Measurements from ENCODE around the gene CRACDL.

CRACDL gene

GRCh38 chr2:98818164-98818563 lies 117.9 kb downstream of the CRACDL start:
- Mint-ChIP-seq H3K27ac (no peak overlapping the region), H3K27me3 (ENCODE audit: low read depth) (peaks cover 36% of the 10 kb centered on the region), H3K9me3 (no peaks in the 10 kb centered on the region), H3K4me3 (no peak overlapping the region), H3K4me1 (ENCODE audit: low read depth) (no peaks in the 10 kb centered on the region), H3K36me3 (ENCODE audit: low read depth) (no peaks in the 10 kb centered on the region)
- DNase-seq (ENCODE audit: low spot score), result no peak

- DNase-seq (ENCODE audit: low spot score), result no peak
- peaks cover 40% of the 10 kb centered on the region for H3K27me3 Mint-ChIP-seq (ENCODE audit: low read depth)
- H3K27ac Mint-ChIP-seq, result no peak overlapping the region
- H3K4me1 Mint-ChIP-seq (ENCODE audit: low read depth), result no peaks in the 10 kb centered on the region
- H3K9me3 Mint-ChIP-seq, result no peaks in the 10 kb centered on the region
- H3K4me3 Mint-ChIP-seq, result no peak overlapping the region
- H3K36me3 Mint-ChIP-seq (ENCODE audit: low read depth), result no peaks in the 10 kb centered on the region
Measured at GRCh38 chr2:98816281-98816680, 119.7 kb downstream of the CRACDL start.

- Mint-ChIP-seq H3K4me3 (no peak overlapping the region), H3K36me3 (ENCODE audit: low read depth) (no peaks in the 10 kb centered on the region), H3K4me1 (ENCODE audit: low read depth) (no peaks in the 10 kb centered on the region), H3K9me3 (no peaks in the 10 kb centered on the region), H3K27ac (no peak overlapping the region), H3K27me3 (ENCODE audit: low read depth) (peaks cover 42% of the 10 kb centered on the region)
- DNase-seq (ENCODE audit: low spot score), result no peak
Measured at GRCh38 chr2:98815795-98816194, 120.2 kb downstream of the CRACDL start.

GRCh38 chr2:98811766-98812165 lies 124.3 kb downstream of the CRACDL start:
- Mint-ChIP-seq H3K27me3 (ENCODE audit: low read depth) (peaks cover 40% of the 10 kb centered on the region), H3K27ac (no peak overlapping the region), H3K4me3 (no peak overlapping the region), H3K4me1 (ENCODE audit: low read depth) (peaks cover 8% of the 10 kb centered on the region), H3K36me3 (ENCODE audit: low read depth) (no peaks in the 10 kb centered on the region), H3K9me3 (no peaks in the 10 kb centered on the region)
- DNase-seq (ENCODE audit: low spot score), result no peak

- peaks cover 10% of the 10 kb centered on the region for H3K4me1 Mint-ChIP-seq (ENCODE audit: low read depth)
- H3K27ac Mint-ChIP-seq, result no peak overlapping the region
- no peaks in the 10 kb centered on the region for H3K36me3 Mint-ChIP-seq (ENCODE audit: low read depth)
- peaks cover 33% of the 10 kb centered on the region for H3K27me3 Mint-ChIP-seq (ENCODE audit: low read depth)
- H3K4me3 Mint-ChIP-seq, result no peak overlapping the region
- no peaks in the 10 kb centered on the region for H3K9me3 Mint-ChIP-seq
- DNase-seq (ENCODE audit: low spot score), result no peak
Measured at GRCh38 chr2:98810588-98810928, 125.5 kb downstream of the CRACDL start.

- Mint-ChIP-seq H3K9me3 (no peaks in the 10 kb centered on the region), H3K27ac (no peak overlapping the region), H3K27me3 (ENCODE audit: low read depth) (peaks cover 28% of the 10 kb centered on the region), H3K4me3 (no peak overlapping the region), H3K36me3 (ENCODE audit: low read depth) (no peaks in the 10 kb centered on the region), H3K4me1 (ENCODE audit: low read depth) (peaks cover 10% of the 10 kb centered on the region)
- DNase-seq (ENCODE audit: low spot score), result no peak
Measured at GRCh38 chr2:98809878-98810587, 126.0 kb downstream of the CRACDL start.

GRCh38 chr2:98809116-98809515 lies 126.9 kb downstream of the CRACDL start:
- no peak overlapping the region for H3K27ac Mint-ChIP-seq
- DNase-seq (ENCODE audit: low spot score), result no peak
- H3K9me3 Mint-ChIP-seq, result no peaks in the 10 kb centered on the region
- H3K4me3 Mint-ChIP-seq, result no peak overlapping the region
- H3K36me3 Mint-ChIP-seq (ENCODE audit: low read depth), result no peaks in the 10 kb centered on the region
- H3K4me1 Mint-ChIP-seq (ENCODE audit: low read depth), result peaks cover 10% of the 10 kb centered on the region
- peaks cover 22% of the 10 kb centered on the region for H3K27me3 Mint-ChIP-seq (ENCODE audit: low read depth)

- no peak overlapping the region for H3K4me3 Mint-ChIP-seq
- peaks cover 10% of the 10 kb centered on the region for H3K4me1 Mint-ChIP-seq (ENCODE audit: low read depth)
- no peaks in the 10 kb centered on the region for H3K9me3 Mint-ChIP-seq
- H3K27ac Mint-ChIP-seq, result no peak overlapping the region
- peaks cover 19% of the 10 kb centered on the region for H3K27me3 Mint-ChIP-seq (ENCODE audit: low read depth)
- no peak for DNase-seq (ENCODE audit: low spot score)
- no peaks in the 10 kb centered on the region for H3K36me3 Mint-ChIP-seq (ENCODE audit: low read depth)
Measured at GRCh38 chr2:98808546-98808945, 127.5 kb downstream of the CRACDL start.

- Mint-ChIP-seq H3K36me3 (ENCODE audit: low read depth) (no peaks in the 10 kb centered on the region), H3K4me3 (no peak overlapping the region), H3K9me3 (no peaks in the 10 kb centered on the region), H3K27ac (no peak overlapping the region), H3K4me1 (ENCODE audit: low read depth) (peaks cover 10% of the 10 kb centered on the region), H3K27me3 (ENCODE audit: low read depth) (peaks cover 19% of the 10 kb centered on the region)
- no peak for DNase-seq (ENCODE audit: low spot score)
Measured at GRCh38 chr2:98807929-98808328, 128.1 kb downstream of the CRACDL start.

GRCh38 chr2:98807221-98807620 lies 128.8 kb downstream of the CRACDL start:
- no peak overlapping the region for H3K27ac Mint-ChIP-seq
- H3K4me1 Mint-ChIP-seq (ENCODE audit: low read depth), result peaks cover 10% of the 10 kb centered on the region
- peaks cover 19% of the 10 kb centered on the region for H3K27me3 Mint-ChIP-seq (ENCODE audit: low read depth)
- H3K4me3 Mint-ChIP-seq, result no peak overlapping the region
- H3K36me3 Mint-ChIP-seq (ENCODE audit: low read depth), result no peaks in the 10 kb centered on the region
- no peaks in the 10 kb centered on the region for H3K9me3 Mint-ChIP-seq
- no peak for DNase-seq (ENCODE audit: low spot score)

GRCh38 chr2:98806236-98806697 lies 129.8 kb downstream of the CRACDL start:
- Mint-ChIP-seq H3K36me3 (ENCODE audit: low read depth) (no peaks in the 10 kb centered on the region), H3K27me3 (ENCODE audit: low read depth) (peaks cover 14% of the 10 kb centered on the region), H3K4me1 (ENCODE audit: low read depth) (peaks cover 15% of the 10 kb centered on the region), H3K9me3 (no peaks in the 10 kb centered on the region), H3K27ac (no peak overlapping the region), H3K4me3 (no peak overlapping the region)
- no peak for DNase-seq (ENCODE audit: low spot score)

- Mint-ChIP-seq H3K27me3 (ENCODE audit: low read depth) (peaks cover 9% of the 10 kb centered on the region), H3K36me3 (ENCODE audit: low read depth) (no peaks in the 10 kb centered on the region), H3K27ac (no peak overlapping the region), H3K4me3 (no peak overlapping the region), H3K4me1 (ENCODE audit: low read depth) (peaks cover 15% of the 10 kb centered on the region), H3K9me3 (no peaks in the 10 kb centered on the region)
- DNase-seq (ENCODE audit: low spot score), result no peak
Measured at GRCh38 chr2:98805412-98806171, 130.4 kb downstream of the CRACDL start.

GRCh38 chr2:98804736-98805135 lies 131.3 kb downstream of the CRACDL start:
- Mint-ChIP-seq H3K27me3 (ENCODE audit: low read depth) (peaks cover 8% of the 10 kb centered on the region), H3K9me3 (no peaks in the 10 kb centered on the region), H3K4me3 (no peak overlapping the region), H3K4me1 (ENCODE audit: low read depth) (peaks cover 15% of the 10 kb centered on the region), H3K36me3 (ENCODE audit: low read depth) (no peaks in the 10 kb centered on the region), H3K27ac (no peak overlapping the region)
- no peak for DNase-seq (ENCODE audit: low spot score)

- Mint-ChIP-seq H3K27me3 (ENCODE audit: low read depth) (peaks cover 10% of the 10 kb centered on the region), H3K27ac (no peak overlapping the region), H3K9me3 (no peaks in the 10 kb centered on the region), H3K36me3 (ENCODE audit: low read depth) (no peaks in the 10 kb centered on the region), H3K4me3 (no peak overlapping the region), H3K4me1 (ENCODE audit: low read depth) (peaks cover 15% of the 10 kb centered on the region)
- no peak for DNase-seq (ENCODE audit: low spot score)
Measured at GRCh38 chr2:98804265-98804650, 131.8 kb downstream of the CRACDL start.
